Osteoblast (primary cell): ENCODE results near the gene CHN2. TPM values are rescaled to one million over a fixed set of nuclear protein-coding genes. Genes with fewer than 3 reads are reported as not detected.

ENCODE experiments used
- DNase-seq: peaks from one replicate; pipeline ENCODE4 v3.0.0; 2011; ENCODE audit warnings: low spot score, mixed read lengths; ENCODE audit not compliant: insufficient read length; ENCODE audit errors: missing footprints
- H2AFZ ChIP-seq: 2 replicates; pipeline ENCODE4 v1.6.0; 2011; ENCODE audit warnings: mild to moderate bottlenecking, low read length
- H3K27ac ChIP-seq: 2 replicates; pipeline ENCODE4 v1.5.1; 2011; ENCODE audit warnings: mild to moderate bottlenecking, low read depth, low read length, moderate library complexity
- H3K27me3 ChIP-seq: 2 replicates; pipeline ENCODE4 v1.6.0; 2012; ENCODE audit warnings: mild to moderate bottlenecking, control low read depth, inconsistent platforms, low read length, moderate library complexity; ENCODE audit not compliant: insufficient read depth
- H3K36me3 ChIP-seq: 2 replicates; pipeline ENCODE4 v1.5.1; 2011; ENCODE audit warnings: mild to moderate bottlenecking, low read length, control low read depth, moderate library complexity; ENCODE audit not compliant: insufficient read depth
- H3K4me1 ChIP-seq: 2 replicates; pipeline ENCODE4 v1.5.1; 2011; ENCODE audit warnings: mild to moderate bottlenecking, low read length, control low read depth, moderate library complexity; ENCODE audit not compliant: insufficient read depth
- H3K4me2 ChIP-seq: 2 replicates; pipeline ENCODE4 v1.6.0; 2011; ENCODE audit warnings: mild to moderate bottlenecking, low read length; ENCODE audit not compliant: insufficient read depth
- H3K4me3 ChIP-seq: fragments of 200-600 bp; sonication (generic); 3 replicates; pipeline ENCODE4 v1.5.1; 2012; ENCODE audit warnings: mild to moderate bottlenecking, low read length, inconsistent platforms; ENCODE audit not compliant: insufficient read depth
- H3K79me2 ChIP-seq: 2 replicates; pipeline ENCODE4 v1.6.0; 2012; ENCODE audit warnings: mild to moderate bottlenecking, low read length, control low read depth, inconsistent platforms; ENCODE audit not compliant: insufficient read depth
- H3K9me3 ChIP-seq: 2 replicates; pipeline ENCODE4 v1.5.1; 2011; ENCODE audit warnings: low read depth, low read length, control low read depth
- H4K20me1 ChIP-seq: 2 replicates; pipeline ENCODE4 v1.6.0; 2012; ENCODE audit warnings: mild to moderate bottlenecking, low read length, control low read depth; ENCODE audit not compliant: insufficient read depth
- total RNA-seq: library from RNA; depleted of rRNA; stranded (reverse); fragments of >200 nt; gene quantifications from 2 replicates; pipeline ENCODE4 v1.2.3, GENCODE V29; 2012
- TF ChIP-seq, protein P1 (sequence below): IDR thresholded peaks from 2 replicates; pipeline ENCODE4 v1.5.1; 2011; ENCODE audit warnings: mild to moderate bottlenecking, low read depth, low read length, moderate library complexity; ENCODE audit errors: extremely low read depth

Gene CHN2
- total RNA-seq, 1 donor = under 0.01 TPM

DNA sequence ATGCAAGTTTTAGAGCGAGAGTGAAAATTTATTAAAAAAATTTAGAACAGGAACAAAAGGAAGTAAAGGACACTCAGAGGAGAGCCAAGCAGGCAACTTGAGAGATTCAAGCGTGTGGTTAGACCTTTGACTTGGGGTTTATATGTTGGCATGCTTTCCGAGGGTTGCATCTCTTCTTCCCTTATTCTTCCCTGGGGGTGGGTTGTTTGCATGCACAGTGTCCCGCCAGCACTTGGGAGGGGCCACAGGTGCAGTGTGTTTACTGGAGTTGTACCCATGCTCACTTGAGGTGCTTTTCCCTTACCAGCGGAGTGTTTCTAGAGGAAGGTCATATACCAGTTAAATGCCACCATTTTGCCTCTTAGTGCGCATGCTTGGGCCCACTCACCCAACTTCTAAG lies 96.3 kb downstream of the CHN2 start:
- no peaks in the 10 kb centered on the region for H3K79me2 ChIP-seq
- TF ChIP-seq, protein P1, sequence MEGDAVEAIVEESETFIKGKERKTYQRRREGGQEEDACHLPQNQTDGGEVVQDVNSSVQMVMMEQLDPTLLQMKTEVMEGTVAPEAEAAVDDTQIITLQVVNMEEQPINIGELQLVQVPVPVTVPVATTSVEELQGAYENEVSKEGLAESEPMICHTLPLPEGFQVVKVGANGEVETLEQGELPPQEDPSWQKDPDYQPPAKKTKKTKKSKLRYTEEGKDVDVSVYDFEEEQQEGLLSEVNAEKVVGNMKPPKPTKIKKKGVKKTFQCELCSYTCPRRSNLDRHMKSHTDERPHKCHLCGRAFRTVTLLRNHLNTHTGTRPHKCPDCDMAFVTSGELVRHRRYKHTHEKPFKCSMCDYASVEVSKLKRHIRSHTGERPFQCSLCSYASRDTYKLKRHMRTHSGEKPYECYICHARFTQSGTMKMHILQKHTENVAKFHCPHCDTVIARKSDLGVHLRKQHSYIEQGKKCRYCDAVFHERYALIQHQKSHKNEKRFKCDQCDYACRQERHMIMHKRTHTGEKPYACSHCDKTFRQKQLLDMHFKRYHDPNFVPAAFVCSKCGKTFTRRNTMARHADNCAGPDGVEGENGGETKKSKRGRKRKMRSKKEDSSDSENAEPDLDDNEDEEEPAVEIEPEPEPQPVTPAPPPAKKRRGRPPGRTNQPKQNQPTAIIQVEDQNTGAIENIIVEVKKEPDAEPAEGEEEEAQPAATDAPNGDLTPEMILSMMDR = no peak
- H4K20me1 ChIP-seq = no peaks in the 10 kb centered on the region
- no peak for DNase-seq
- no peaks in the 10 kb centered on the region for H3K36me3 ChIP-seq
- H3K4me2 ChIP-seq = no peak overlapping the region
- H3K4me1 ChIP-seq = no peaks in the 10 kb centered on the region
- H3K9me3 ChIP-seq = no peaks in the 10 kb centered on the region
- H3K4me3 ChIP-seq = no peak overlapping the region
- no peak overlapping the region for H3K27ac ChIP-seq
- H3K27me3 ChIP-seq = peaks cover 25% of the 10 kb centered on the region
- no peak overlapping the region for H2AFZ ChIP-seq

DNA sequence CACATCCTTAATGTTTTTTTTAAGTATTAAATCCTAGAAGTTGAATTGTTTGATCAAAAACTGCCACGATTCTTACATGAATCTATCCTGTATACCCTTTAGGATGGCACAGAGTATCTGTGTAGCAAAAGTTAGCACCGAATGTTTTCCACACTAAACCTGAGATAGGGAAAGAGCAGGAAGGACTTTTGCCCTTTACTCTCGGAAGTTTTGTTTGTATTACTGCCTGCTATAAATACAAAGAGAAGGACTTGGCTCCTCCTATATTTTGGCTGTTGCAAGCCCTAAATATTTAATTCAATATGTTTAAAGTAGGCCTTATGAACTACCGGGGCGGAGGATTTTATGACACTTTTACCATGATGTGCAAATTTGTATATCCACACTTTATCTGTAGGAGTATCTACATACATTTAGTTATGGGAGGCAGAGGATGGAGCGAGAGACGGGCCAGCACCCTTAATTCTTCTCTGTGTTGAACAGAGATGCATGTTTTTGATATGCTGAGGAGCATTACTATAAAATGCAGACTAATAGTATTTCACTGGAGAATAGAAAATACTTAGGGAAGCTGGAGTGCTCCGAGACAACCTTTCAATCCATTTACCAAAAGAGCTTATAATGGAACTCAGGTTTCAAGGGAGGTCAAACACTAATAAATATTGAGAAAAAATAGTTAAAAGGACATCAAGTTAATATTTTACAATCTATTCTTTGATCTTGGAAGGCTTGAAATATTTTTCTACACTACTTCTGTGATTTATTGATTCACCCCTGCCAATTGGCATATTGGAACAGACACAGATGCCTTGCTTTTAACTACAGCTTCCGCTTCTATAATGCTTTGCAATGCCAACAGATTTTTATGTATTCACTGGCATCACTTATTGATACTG lies 97.4 kb downstream of the CHN2 start:
- Histone ChIP-seq H3K4me2 (no peak overlapping the region), H4K20me1 (no peaks in the 10 kb centered on the region), H2AFZ (no peak overlapping the region), H3K4me3 (no peak overlapping the region), H3K9me3 (no peaks in the 10 kb centered on the region), H3K36me3 (no peaks in the 10 kb centered on the region), H3K27ac (no peak overlapping the region), H3K79me2 (no peaks in the 10 kb centered on the region), H3K4me1 (no peaks in the 10 kb centered on the region), H3K27me3 (peaks cover 28% of the 10 kb centered on the region)
- TF ChIP-seq, protein P1 = no peak
- DNase-seq = no peak

DNA sequence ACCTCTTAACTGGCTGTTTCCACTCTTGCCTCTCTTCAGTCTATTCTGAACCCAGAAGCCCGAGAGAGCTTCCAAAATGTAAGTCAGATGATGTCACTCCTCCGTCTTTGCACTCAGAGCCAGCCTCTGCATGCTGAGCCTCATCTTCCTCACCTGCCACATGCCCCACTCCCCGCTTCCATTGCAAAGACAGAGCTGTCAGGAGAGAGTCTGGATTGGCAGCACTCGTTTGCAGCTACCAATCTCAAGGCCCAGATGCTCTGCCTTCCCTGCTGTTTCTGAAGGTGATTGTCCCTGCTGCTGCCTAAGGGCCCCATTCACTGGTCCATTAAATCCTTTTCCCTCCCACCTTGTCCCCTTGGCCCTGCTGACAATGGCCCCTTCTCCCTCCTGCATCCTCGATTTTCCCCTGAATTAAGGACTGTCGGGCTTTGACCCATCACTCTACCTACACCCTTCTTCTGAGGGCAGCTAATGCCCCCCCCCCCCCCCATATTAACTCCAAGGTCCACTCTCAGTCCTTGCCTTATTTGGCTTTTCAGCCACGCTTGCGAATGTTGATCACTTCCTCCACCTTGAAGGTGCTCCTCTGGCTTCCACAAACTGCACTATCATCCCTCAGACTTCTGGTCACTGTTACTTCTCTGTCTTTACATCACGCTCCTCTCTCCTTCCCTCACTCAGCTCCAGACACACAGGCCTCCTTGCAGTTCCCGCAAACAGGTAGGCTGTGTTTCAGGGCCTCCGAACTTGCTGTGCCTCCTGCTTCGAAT lies 98.5 kb downstream of the CHN2 start:
- peaks cover 31% of the 10 kb centered on the region for H3K27me3 ChIP-seq
- H3K27ac ChIP-seq = no peak overlapping the region
- H4K20me1 ChIP-seq = no peaks in the 10 kb centered on the region
- no peaks in the 10 kb centered on the region for H3K9me3 ChIP-seq
- no peaks in the 10 kb centered on the region for H3K4me1 ChIP-seq
- no peak overlapping the region for H2AFZ ChIP-seq
- TF ChIP-seq, protein P1 = no peak
- no peak overlapping the region for H3K4me3 ChIP-seq
- DNase-seq = no peak
- H3K36me3 ChIP-seq = no peaks in the 10 kb centered on the region
- no peaks in the 10 kb centered on the region for H3K79me2 ChIP-seq
- no peak overlapping the region for H3K4me2 ChIP-seq

DNA sequence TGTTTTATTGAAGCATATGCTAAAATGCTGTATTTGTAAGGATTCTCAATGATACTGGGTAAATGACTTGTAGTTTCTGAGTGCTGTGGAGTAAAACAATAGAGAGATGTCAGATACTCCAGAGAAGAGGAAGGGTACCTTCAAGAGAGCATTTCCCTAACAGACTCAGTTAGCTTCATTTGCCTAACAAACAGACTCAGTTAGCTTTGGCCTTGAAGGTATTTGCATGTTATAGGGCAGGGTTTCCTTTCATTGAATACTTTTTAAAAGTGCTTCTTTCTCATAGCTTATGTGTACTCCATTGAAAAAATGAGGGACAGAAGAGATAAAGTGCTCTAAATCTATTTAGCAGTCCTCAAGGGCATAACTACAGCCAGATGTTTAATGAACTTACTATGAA lies 101.8 kb downstream of the CHN2 start:
- H3K4me3 ChIP-seq = no peak overlapping the region
- peaks cover 16% of the 10 kb centered on the region for H3K27me3 ChIP-seq
- no peak overlapping the region for H3K4me2 ChIP-seq
- no peaks in the 10 kb centered on the region for H3K79me2 ChIP-seq
- H3K4me1 ChIP-seq = no peaks in the 10 kb centered on the region
- TF ChIP-seq, protein P1 = no peak
- DNase-seq = no peak
- no peak overlapping the region for H2AFZ ChIP-seq
- no peak overlapping the region for H3K27ac ChIP-seq
- no peaks in the 10 kb centered on the region for H3K36me3 ChIP-seq
- H3K9me3 ChIP-seq = no peaks in the 10 kb centered on the region
- H4K20me1 ChIP-seq = no peaks in the 10 kb centered on the region
